Smooth muscle cell (in vitro differentiated cells): ENCODE data around the gene BNIP5. TPM values are rescaled to one million over a fixed set of nuclear protein-coding genes. Genes with fewer than 3 reads are reported as not detected.

ENCODE experiments used
- DNase-seq: peaks from one replicate; lab custom pipeline; 2025; ENCODE audit not compliant: unreplicated experiment; lab: John Stamatoyannopoulos, UW
- H2AFZ ChIP-seq: fragments of 200-600 bp; sonication (generic); 2 replicates; pipeline ENCODE4 v1.6.0; 2016; ENCODE audit warnings: antibody characterized with exemption, low read depth, mild to moderate bottlenecking
- H3F3A ChIP-seq: fragments of 200-600 bp; sonication (generic); 2 replicates; pipeline ENCODE4 v1.6.0; 2017; ENCODE audit warnings: antibody characterized with exemption, low read depth
- H3K27ac ChIP-seq: fragments of 200-600 bp; sonication (generic); 2 replicates; pipeline ENCODE4 v1.5.1; 2016; ENCODE audit warnings: low read depth, mild to moderate bottlenecking
- H3K27me3 ChIP-seq: fragments of 200-600 bp; sonication (generic); 2 replicates; pipeline ENCODE4 v1.6.1; 2016; ENCODE audit warnings: low read depth, mild to moderate bottlenecking
- H3K36me3 ChIP-seq: fragments of 200-600 bp; sonication (generic); 2 replicates; pipeline ENCODE4 v1.5.1; 2016; ENCODE audit warnings: low read depth
- H3K4me1 ChIP-seq: fragments of 200-600 bp; sonication (generic); 2 replicates; pipeline ENCODE4 v1.5.1; 2016; ENCODE audit warnings: low read depth
- H3K4me2 ChIP-seq: fragments of 200-600 bp; sonication (generic); 2 replicates; pipeline ENCODE4 v1.6.0; 2016; ENCODE audit warnings: mild to moderate bottlenecking
- H3K4me3 ChIP-seq: fragments of 200-600 bp; sonication (generic); 2 replicates; pipeline ENCODE4 v1.5.1; 2016; ENCODE audit warnings: mild to moderate bottlenecking
- H3K79me2 ChIP-seq: fragments of 200-600 bp; sonication (generic); 2 replicates; pipeline ENCODE4 v1.6.0; 2016; ENCODE audit warnings: low read depth, mild to moderate bottlenecking
- H3K9ac ChIP-seq: fragments of 200-600 bp; sonication (generic); 2 replicates; pipeline ENCODE4 v1.6.0; 2016; ENCODE audit warnings: low read depth
- H3K9me3 ChIP-seq: fragments of 200-600 bp; sonication (generic); replicated peaks from 2 replicates; pipeline ENCODE4 v1.5.1; 2016; ENCODE audit warnings: low read depth
- H4K20me1 ChIP-seq: fragments of 200-600 bp; sonication (generic); 2 replicates; pipeline ENCODE4 v1.6.0; 2016; ENCODE audit warnings: low read depth
- CTCF ChIP-seq: fragments of 200-600 bp; sonication (generic); IDR thresholded peaks from 2 replicates; pipeline ENCODE4 v1.5.1; 2017; ENCODE audit warnings: borderline replicate concordance, mild to moderate bottlenecking, antibody characterized with exemption; ENCODE audit not compliant: insufficient read depth, poor library complexity, severe bottlenecking
- WGBS: methylation state at CpG from one replicate; pipeline ENCODE4 v1.1.7; 2016; ENCODE audit warnings: low lambda C conversion rate; 5-methylcytosine and 5-hydroxymethylcytosine counted together
- polyA plus RNA-seq: library from polyadenylated mRNA; unstranded; fragments of >200 nt; fragmentation: Nextera tagmentation; extraction: Ambion mirVana; gene quantifications from 2 replicates; pipeline ENCODE4 v1.2.1, GENCODE V29; 2016
- total RNA-seq: library from RNA; depleted of rRNA; stranded (reverse); fragments of >200 nt; gene quantifications from 2 replicates; pipeline ENCODE4 v1.2.3, GENCODE V29; 2014

BNIP5 gene
- total and polyA plus RNA-seq, 2 experiments from 2014 or later = not detected

GRCh38 chr6:36378243-36378920, 41.7 kb upstream of the BNIP5 start:
- H3K9ac ChIP-seq = no peak overlapping the region
- no peaks in the 10 kb centered on the region for H3K27me3 ChIP-seq
- no peak for DNase-seq
- no peak overlapping the region for H2AFZ ChIP-seq
- H3K4me3 ChIP-seq = no peak overlapping the region
- TF ChIP-seq CTCF = no peak
- no peaks in the 10 kb centered on the region for H4K20me1 ChIP-seq
- WGBS = 93% methylated on average over 4 of the region's 4 CpGs
- no peaks in the 10 kb centered on the region for H3F3A ChIP-seq
- no peaks in the 10 kb centered on the region for H3K9me3 ChIP-seq
- no peak overlapping the region for H3K27ac ChIP-seq
- no peaks in the 10 kb centered on the region for H3K36me3 ChIP-seq
- H3K79me2 ChIP-seq = no peaks in the 10 kb centered on the region
- no peak overlapping the region for H3K4me2 ChIP-seq
- H3K4me1 ChIP-seq = no peaks in the 10 kb centered on the region

DNA sequence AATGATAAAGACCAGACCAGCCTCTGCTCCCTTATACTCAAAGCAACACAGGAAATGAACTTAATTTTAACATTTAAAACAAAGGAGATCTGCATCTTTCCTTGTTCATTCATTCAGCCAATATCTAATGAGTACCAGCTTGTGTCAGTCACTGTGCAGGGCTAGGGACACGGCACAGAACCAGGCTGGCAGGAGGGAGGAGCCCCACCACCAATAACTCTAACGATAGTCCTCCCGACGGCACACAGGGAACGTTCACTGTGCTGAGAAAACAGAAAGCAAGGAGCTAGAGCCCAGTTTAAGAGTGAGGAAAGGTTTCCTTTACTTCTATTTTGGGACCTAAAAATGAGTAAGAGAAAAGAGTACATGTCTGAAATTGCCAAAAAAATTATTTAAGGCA, 40.9 kb upstream of the BNIP5 start:
- H3K4me3 ChIP-seq = no peak overlapping the region
- H3K79me2 ChIP-seq = no peaks in the 10 kb centered on the region
- H3K36me3 ChIP-seq = no peaks in the 10 kb centered on the region
- no peak overlapping the region for H2AFZ ChIP-seq
- WGBS = 66% methylated on average over 5 of the region's 5 CpGs
- H3K9ac ChIP-seq = no peak overlapping the region
- H3K4me2 ChIP-seq = no peak overlapping the region
- H3K27ac ChIP-seq = no peak overlapping the region
- DNase-seq = no peak
- H4K20me1 ChIP-seq = no peaks in the 10 kb centered on the region
- H3K9me3 ChIP-seq = no peaks in the 10 kb centered on the region
- no peaks in the 10 kb centered on the region for H3F3A ChIP-seq
- no peak for TF ChIP-seq CTCF
- no peaks in the 10 kb centered on the region for H3K27me3 ChIP-seq
- no peaks in the 10 kb centered on the region for H3K4me1 ChIP-seq

DNA sequence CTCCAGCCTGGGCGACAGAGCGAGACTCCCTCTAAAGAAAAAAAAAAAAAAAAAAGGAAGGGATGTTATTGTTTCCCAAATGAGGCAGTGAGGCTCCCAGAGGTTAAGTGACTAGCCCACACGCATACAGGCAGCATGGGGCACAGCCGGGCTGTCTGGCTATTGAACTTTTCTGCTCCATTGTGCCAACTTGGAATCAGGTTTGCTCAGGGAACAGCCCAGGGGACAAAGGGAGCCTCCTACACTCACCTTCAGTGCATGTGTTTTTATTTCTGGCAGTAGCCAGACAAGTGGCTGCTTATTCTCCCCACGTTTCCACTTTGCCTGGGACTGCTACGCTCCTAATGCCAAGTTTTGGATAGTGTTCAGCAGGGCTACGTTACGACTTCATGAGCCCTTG, 40.1 kb upstream of the BNIP5 start:
- no peak overlapping the region for H3K9ac ChIP-seq
- no peaks in the 10 kb centered on the region for H4K20me1 ChIP-seq
- H3K27ac ChIP-seq = no peak overlapping the region
- DNase-seq = no peak
- H3K36me3 ChIP-seq = no peaks in the 10 kb centered on the region
- H3K4me2 ChIP-seq = no peak overlapping the region
- H3K79me2 ChIP-seq = no peaks in the 10 kb centered on the region
- no peak overlapping the region for H2AFZ ChIP-seq
- no peaks in the 10 kb centered on the region for H3K27me3 ChIP-seq
- no peaks in the 10 kb centered on the region for H3F3A ChIP-seq
- no peak for TF ChIP-seq CTCF
- no peaks in the 10 kb centered on the region for H3K4me1 ChIP-seq
- H3K4me3 ChIP-seq = no peak overlapping the region
- 83% methylated on average over 8 of the region's 8 CpGs for WGBS
- no peaks in the 10 kb centered on the region for H3K9me3 ChIP-seq

- no peak overlapping the region for H3K4me2 ChIP-seq
- H3K4me1 ChIP-seq = no peaks in the 10 kb centered on the region
- DNase-seq = no peak
- H4K20me1 ChIP-seq = no peaks in the 10 kb centered on the region
- no peak overlapping the region for H3K9ac ChIP-seq
- no peaks in the 10 kb centered on the region for H3K27me3 ChIP-seq
- no peaks in the 10 kb centered on the region for H3K36me3 ChIP-seq
- H3K27ac ChIP-seq = no peak overlapping the region
- 94% methylated on average over 8 of the region's 8 CpGs for whole genome bisulfite sequencing
- H3F3A ChIP-seq = no peaks in the 10 kb centered on the region
- no peak overlapping the region for H3K4me3 ChIP-seq
- H3K9me3 ChIP-seq = no peaks in the 10 kb centered on the region
- no peaks in the 10 kb centered on the region for H3K79me2 ChIP-seq
- no peak overlapping the region for H2AFZ ChIP-seq
- TF ChIP-seq CTCF = no peak
These were observed 39.5 kb upstream of the BNIP5 start for GRCh38 chr6:36376183-36376582.
